Gastroesophageal sphincter (tissue), 4 donors: ENCODE data around the gene KIF16B. TPM values are rescaled to one million over a fixed set of nuclear protein-coding genes. Genes with fewer than 3 reads are reported as not detected.

Source experiments
- ATAC-seq: fragments of 150-250 bp; one replicate; pipeline ENCODE4 v1.9.1; 2016; ENCODE audit warnings: mild to moderate bottlenecking, moderate library complexity
- H3K27ac ChIP-seq, 4 donors: fragments of 200-600 bp; sonication (generic) in 3 of 4; 1 replicate in 3 of 4; 2 replicates in 1 of 4; pipeline ENCODE4 v1.5.1; 2016 to 2019
- H3K27me3 ChIP-seq: fragments of 200-600 bp; sonication (generic); one replicate; pipeline ENCODE4 v1.5.1; 2019
- H3K36me3 ChIP-seq, 2 donors: fragments of 200-600 bp; sonication (generic); one replicate each; pipeline ENCODE4 v1.5.1; 2019; ENCODE audit warnings: control low read depth in 1 of 2
- H3K4me1 ChIP-seq, 3 donors: fragments of 200-600 bp; sonication (generic); 1 replicate in 2 of 3; 2 replicates in 1 of 3; pipeline ENCODE4 v1.5.1; 2016 to 2019; ENCODE audit warnings: control low read depth in 2 of 3
- H3K4me3 ChIP-seq, 2 donors: fragments of 200-600 bp; sonication (generic); one replicate each; pipeline ENCODE4 v1.5.1; 2019; ENCODE audit warnings: mild to moderate bottlenecking in 1 of 2, moderate library complexity in 1 of 2
- H3K9me3 ChIP-seq, 3 donors: fragments of 200-600 bp; sonication (generic); one replicate each; pipeline ENCODE4 v1.5.1; 2017 to 2019; ENCODE audit warnings: control low read depth in 2 of 3
- EP300 ChIP-seq: sonication (generic); formaldehyde crosslinking; IDR thresholded peaks from one replicate; pipeline ENCODE4 v1.6.1; 2017; ENCODE audit warnings: antibody characterized with exemption, mild to moderate bottlenecking
- POLR2A ChIP-seq, 2 donors: fragments of 450-650 bp; IDR thresholded peaks; one replicate each; pipeline ENCODE4 v1.6.1; 2017; ENCODE audit warnings: antibody characterized with exemption in 2 of 2, mild to moderate bottlenecking in 2 of 2, moderate library complexity in 1 of 2
- POLR2AphosphoS5 ChIP-seq: sonication (generic); formaldehyde crosslinking; IDR thresholded peaks from one replicate; pipeline ENCODE4 v1.6.1; 2017; ENCODE audit warnings: antibody characterized with exemption
- whole genome bisulfite sequencing, 2 donors: methylation state at CpG; one replicate each; pipeline ENCODE4 v1.1.5; 2018; ENCODE audit warnings: low coverage in 1 of 2; 5-methylcytosine and 5-hydroxymethylcytosine counted together
- total RNA-seq, 4 donors: library from RNA; depleted of rRNA; stranded (reverse); fragments of >200 nt; gene quantifications; one replicate each; pipeline ENCODE4 v1.1.0, GENCODE V29; 2016
- TF ChIP-seq, protein P1 (sequence below), 4 experiments: fragments of 200-600 bp in 2 of 4; fragments of 450-650 bp in 2 of 4; sonication (generic) in 1 of 4; IDR thresholded peaks; one replicate each; pipeline ENCODE4 v1.5.1; 2017 to 2019; ENCODE audit warnings: antibody characterized with exemption in 4 of 4, mild to moderate bottlenecking in 2 of 4, moderate library complexity in 2 of 4

KIF16B gene
- total RNA-seq, 4 donors from 2014 or later: 15.9 to 26.6 (median 22.2) TPM

DNA sequence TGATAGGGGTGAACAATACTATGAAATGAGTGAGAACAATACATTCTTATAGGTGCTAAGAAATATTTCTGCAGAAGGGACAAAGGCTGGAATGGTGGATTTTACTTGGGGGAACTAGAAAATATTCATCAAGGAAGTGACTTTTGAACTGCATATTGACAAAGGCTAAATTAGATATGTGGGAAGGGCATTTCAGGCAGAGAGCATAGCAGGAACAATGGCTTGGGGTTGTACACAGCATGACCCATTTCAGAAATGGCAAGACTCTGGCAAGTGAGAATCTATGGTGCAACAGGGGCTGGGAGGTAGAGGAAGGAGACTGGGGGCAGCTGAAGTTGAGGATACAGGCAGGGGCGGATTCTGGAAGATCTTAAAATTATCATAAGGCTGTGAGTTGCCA is 46.7 kb upstream of the KIF16B start:
- H3K9me3 ChIP-seq: no peaks in the 10 kb centered on the region
- WGBS, 2 donors: 90 to 100% methylated on average over 1 of the region's 1 CpG
- H3K4me3 ChIP-seq: no peak overlapping the region
- H3K27me3 ChIP-seq: no peaks in the 10 kb centered on the region
- ATAC-seq: no peak
- H3K27ac ChIP-seq: no peak overlapping the region
- no peaks in the 10 kb centered on the region for H3K4me1 ChIP-seq
- no peaks in the 10 kb centered on the region for H3K36me3 ChIP-seq
- TF ChIP-seq POLR2A (IDR thresholded peaks at IDR 0.05) (no peak), POLR2AphosphoS5 (no peak), EP300 (no peak)
- TF ChIP-seq, protein P1, sequence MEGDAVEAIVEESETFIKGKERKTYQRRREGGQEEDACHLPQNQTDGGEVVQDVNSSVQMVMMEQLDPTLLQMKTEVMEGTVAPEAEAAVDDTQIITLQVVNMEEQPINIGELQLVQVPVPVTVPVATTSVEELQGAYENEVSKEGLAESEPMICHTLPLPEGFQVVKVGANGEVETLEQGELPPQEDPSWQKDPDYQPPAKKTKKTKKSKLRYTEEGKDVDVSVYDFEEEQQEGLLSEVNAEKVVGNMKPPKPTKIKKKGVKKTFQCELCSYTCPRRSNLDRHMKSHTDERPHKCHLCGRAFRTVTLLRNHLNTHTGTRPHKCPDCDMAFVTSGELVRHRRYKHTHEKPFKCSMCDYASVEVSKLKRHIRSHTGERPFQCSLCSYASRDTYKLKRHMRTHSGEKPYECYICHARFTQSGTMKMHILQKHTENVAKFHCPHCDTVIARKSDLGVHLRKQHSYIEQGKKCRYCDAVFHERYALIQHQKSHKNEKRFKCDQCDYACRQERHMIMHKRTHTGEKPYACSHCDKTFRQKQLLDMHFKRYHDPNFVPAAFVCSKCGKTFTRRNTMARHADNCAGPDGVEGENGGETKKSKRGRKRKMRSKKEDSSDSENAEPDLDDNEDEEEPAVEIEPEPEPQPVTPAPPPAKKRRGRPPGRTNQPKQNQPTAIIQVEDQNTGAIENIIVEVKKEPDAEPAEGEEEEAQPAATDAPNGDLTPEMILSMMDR (IDR thresholded peaks at IDR 0.05): no peak

DNA sequence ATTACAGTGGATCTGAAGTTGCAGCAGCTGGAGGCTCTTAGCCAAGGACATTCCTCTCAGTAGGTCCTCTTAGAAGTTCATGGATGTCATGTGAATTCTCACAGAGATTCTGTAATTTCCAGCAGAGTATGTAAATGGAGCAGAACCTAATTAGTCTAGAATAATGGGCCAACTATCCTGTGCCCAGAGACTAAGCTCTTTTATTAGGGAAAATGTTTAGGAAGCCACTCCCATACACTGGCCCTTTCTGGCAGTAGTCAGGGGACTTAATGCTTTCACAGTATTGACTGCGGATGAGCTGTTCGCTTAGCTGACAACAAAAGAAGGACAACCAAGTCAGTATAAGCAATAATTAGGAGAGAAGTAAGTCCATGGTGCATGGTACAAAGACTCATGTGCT is 43.8 kb upstream of the KIF16B start:
- no peak overlapping the region for H3K4me3 ChIP-seq
- no peaks in the 10 kb centered on the region for H3K4me1 ChIP-seq
- WGBS, 2 donors: 95 to 100% methylated on average over 2 of the region's 2 CpGs
- H3K27ac ChIP-seq: no peak overlapping the region
- H3K27me3 ChIP-seq: no peaks in the 10 kb centered on the region
- no peak for TF ChIP-seq POLR2A (IDR thresholded peaks at IDR 0.05)
- no peak for TF ChIP-seq POLR2AphosphoS5
- TF ChIP-seq, protein P1 (IDR thresholded peaks at IDR 0.05): no peak
- TF ChIP-seq EP300: no peak
- H3K9me3 ChIP-seq: no peaks in the 10 kb centered on the region
- H3K36me3 ChIP-seq: no peaks in the 10 kb centered on the region
- no peak for ATAC-seq

DNA sequence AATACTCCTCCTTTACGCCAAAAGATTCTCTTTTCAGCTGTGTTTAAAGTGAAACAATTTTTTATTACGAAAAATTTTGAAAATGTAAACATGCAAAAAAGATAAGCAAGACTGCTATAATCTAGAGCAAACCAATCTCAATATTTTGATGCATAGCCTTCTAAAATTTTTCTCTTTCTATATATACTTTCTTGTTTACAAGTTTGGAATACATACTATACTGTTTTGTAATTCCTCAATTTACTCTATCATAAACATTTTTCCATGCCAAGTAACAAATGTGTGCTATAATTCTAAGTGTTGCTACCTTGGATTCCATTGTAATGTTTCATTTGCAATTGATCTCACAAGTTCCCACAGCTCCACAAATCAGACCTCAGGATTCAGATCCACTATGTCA is 43.1 kb upstream of the KIF16B start:
- no peak for ATAC-seq
- Histone ChIP-seq H3K4me1 (no peaks in the 10 kb centered on the region), H3K9me3 (no peaks in the 10 kb centered on the region), H3K27me3 (no peaks in the 10 kb centered on the region), H3K27ac (no peak overlapping the region), H3K36me3 (no peaks in the 10 kb centered on the region), H3K4me3 (no peak overlapping the region)
- WGBS, 2 donors: 92 to 95% methylated on average over 2 of the region's 2 CpGs
- TF ChIP-seq POLR2AphosphoS5: no peak

DNA sequence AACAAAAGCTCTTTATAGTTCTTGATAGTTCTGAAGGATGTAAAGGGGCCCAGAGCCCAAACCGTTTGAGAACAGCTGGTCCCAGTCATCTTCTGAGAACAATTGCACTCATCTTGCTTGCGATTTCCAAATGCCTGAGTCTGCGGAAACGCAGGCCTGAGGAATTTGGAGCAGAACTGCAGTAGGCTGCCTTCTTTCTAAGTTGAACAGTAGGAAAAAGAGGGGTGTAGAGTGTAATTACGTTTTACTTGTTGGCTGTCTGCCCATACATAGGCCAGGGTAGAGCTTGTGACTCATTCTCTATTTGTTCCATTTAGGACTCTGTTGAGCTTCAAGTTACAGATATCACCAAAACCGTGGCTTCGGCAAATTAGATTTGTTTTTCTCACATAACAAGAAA is 42.0 kb upstream of the KIF16B start:
- no peak for ATAC-seq
- no peak overlapping the region for H3K27ac ChIP-seq
- WGBS, 2 donors: 15 to 18% methylated on average over 6 to 7 of the region's 7 CpGs
- H3K9me3 ChIP-seq: no peaks in the 10 kb centered on the region
- no peaks in the 10 kb centered on the region for H3K36me3 ChIP-seq
- no peak overlapping the region for H3K4me3 ChIP-seq
- no peak for TF ChIP-seq POLR2AphosphoS5
- no peak for TF ChIP-seq EP300
- TF ChIP-seq, protein P1 (IDR thresholded peaks at IDR 0.05): no peak
- TF ChIP-seq POLR2A (IDR thresholded peaks at IDR 0.05): no peak
- no peaks in the 10 kb centered on the region for H3K27me3 ChIP-seq
- H3K4me1 ChIP-seq: no peaks in the 10 kb centered on the region

DNA sequence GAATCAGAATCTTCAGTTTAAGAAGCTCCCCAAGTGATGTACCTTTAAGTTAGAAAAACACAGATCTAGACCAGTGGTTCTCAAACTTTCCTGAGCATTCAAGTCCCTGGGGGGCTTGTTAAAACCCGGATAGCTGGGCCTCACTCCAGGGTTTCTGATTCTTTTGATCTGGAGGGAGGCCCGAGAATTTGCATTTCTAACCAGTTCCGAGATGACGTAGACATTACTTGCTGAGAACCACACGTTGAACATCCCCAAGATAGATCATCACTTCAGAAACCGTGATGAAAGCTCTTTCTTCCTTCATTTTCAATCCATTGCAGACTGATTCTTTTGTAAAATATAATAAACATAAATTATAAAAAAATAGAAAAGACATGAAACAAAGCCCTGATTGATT is 40.7 kb upstream of the KIF16B start:
- no peak overlapping the region for H3K4me3 ChIP-seq
- WGBS, 2 donors: 48 to 67% methylated on average over 5 to 6 of the region's 6 CpGs
- no peak overlapping the region for H3K27ac ChIP-seq
- H3K9me3 ChIP-seq: no peaks in the 10 kb centered on the region
- no peaks in the 10 kb centered on the region for H3K4me1 ChIP-seq
- TF ChIP-seq POLR2AphosphoS5 (no peak), POLR2A (IDR thresholded peaks at IDR 0.05) (no peak), EP300 (no peak)
- TF ChIP-seq, protein P1 (IDR thresholded peaks at IDR 0.05): no peak
- no peaks in the 10 kb centered on the region for H3K36me3 ChIP-seq
- no peaks in the 10 kb centered on the region for H3K27me3 ChIP-seq
- ATAC-seq: no peak
